ENCODE data around the gene TIGAR. TPM values are rescaled to one million over a fixed set of nuclear protein-coding genes. Genes with fewer than 3 reads are reported as not detected.

The TIGAR gene
- total RNA-seq, 5 donors from 2014 or later (not counting 1 experiment from before 2014, with no cell fraction given), result 6.7 to 11.4 (median 7.5) TPM

- Mint-ChIP-seq H3K4me3 (no peak overlapping the region), H3K9me3 (no peaks in the 10 kb centered on the region), H3K27ac (no peak overlapping the region), H3K4me1 (no peaks in the 10 kb centered on the region), H3K27me3 (peaks cover 15 to 23% of the 10 kb centered on the region in 2 donors), H3K36me3 (no peaks in the 10 kb centered on the region)
- DNase-seq, result no peak
- Histone ChIP-seq H3K27me3 (replicated peaks in 1 of 2; ENCODE audit: control insufficient read depth in 2 of 2, extremely low read depth in 1 of 2, insufficient read depth in 2 of 2, low read length in 1 of 2) (peaks cover 0 to 9% of the 10 kb centered on the region in 2 experiments), H3K4me3 (ENCODE audit: control insufficient read depth in 1 of 2, extremely low read depth in 1 of 2, low read length in 1 of 2) (no peak overlapping the region), H3K9me3 (no peaks in the 10 kb centered on the region), H3K4me1 (ENCODE audit: control insufficient read depth in 1 of 2, extremely low read depth in 1 of 2, insufficient read depth in 2 of 2, low read length in 2 of 2) (no peaks in the 10 kb centered on the region), H3K27ac (ENCODE audit: low read length) (no peak overlapping the region), H3K36me3 (ENCODE audit: control insufficient read depth in 2 of 2, extremely low read depth in 1 of 2, insufficient read depth in 1 of 2, low read length in 1 of 2) (no peaks in the 10 kb centered on the region)
- POLR2A ChIA-PET, result no interaction called here
- no peak for ATAC-seq (replicated peaks in 1 of 4)
- CTCF ChIA-PET, result interaction anchor here in 1 of 2 donors (0.5 to 1.3 kb wide), 2 partner anchors 9 to 14 kb away, joined by 3 read pairs; no protein-coding TSS in a partner anchor
- 76% methylated on average over 2 of the region's 4 CpGs for WGBS (ENCODE audit: insufficient coverage)
Measured at GRCh38 chr12:4380332-4380731, 59.3 kb downstream of the TIGAR start.

GRCh38 chr12:4383304-4383865 is 62.4 kb downstream of the TIGAR start:
- DNase-seq, result no peak
- no peak overlapping the region for H3K4me3 Mint-ChIP-seq

GRCh38 chr12:4386801-4387200 is 65.8 kb downstream of the TIGAR start:
- H3K36me3 ChIP-seq (ENCODE audit: control insufficient read depth in 2 of 2, extremely low read depth in 1 of 2, insufficient read depth in 1 of 2, low read length in 1 of 2), result no peaks in the 10 kb centered on the region
- H3K27me3 Mint-ChIP-seq, result peaks cover 0 to 7% of the 10 kb centered on the region in 2 donors
- DNase-seq (no peak), ATAC-seq (replicated peaks in 1 of 4) (no peak)
- ChIA-PET CTCF (no interaction called here), POLR2A (no interaction called here)
- peaks cover 0 to 7% of the 10 kb centered on the region in 2 experiments for H3K27me3 ChIP-seq (replicated peaks in 1 of 2; ENCODE audit: control insufficient read depth in 2 of 2, extremely low read depth in 1 of 2, insufficient read depth in 2 of 2, low read length in 1 of 2)
- H3K9me3 Mint-ChIP-seq, result no peaks in the 10 kb centered on the region
- no peak overlapping the region for H3K27ac ChIP-seq (ENCODE audit: low read length)
- no peaks in the 10 kb centered on the region for H3K4me1 ChIP-seq (ENCODE audit: control insufficient read depth in 1 of 2, extremely low read depth in 1 of 2, insufficient read depth in 2 of 2, low read length in 2 of 2)
- WGBS (ENCODE audit: insufficient coverage), result 52% methylated on average over 2 of the region's 4 CpGs
- H3K4me3 ChIP-seq (ENCODE audit: control insufficient read depth in 1 of 2, extremely low read depth in 1 of 2, low read length in 1 of 2), result no peak overlapping the region
- H3K36me3 Mint-ChIP-seq, result no peaks in the 10 kb centered on the region
- H3K27ac Mint-ChIP-seq, result no peak overlapping the region
- H3K4me1 Mint-ChIP-seq, result no peaks in the 10 kb centered on the region
- no peak overlapping the region for H3K4me3 Mint-ChIP-seq
- H3K9me3 ChIP-seq, result no peaks in the 10 kb centered on the region

More at GRCh38 chr12:4383304-4383865, 62.4 kb downstream of the TIGAR start:
- no peaks in the 10 kb centered on the region for H3K9me3 ChIP-seq
- peaks cover 0 to 9% of the 10 kb centered on the region in 2 experiments for H3K27me3 ChIP-seq (replicated peaks in 1 of 2; ENCODE audit: control insufficient read depth in 2 of 2, extremely low read depth in 1 of 2, insufficient read depth in 2 of 2, low read length in 1 of 2)
- Mint-ChIP-seq H3K27me3 (peaks cover 15 to 21% of the 10 kb centered on the region in 2 donors), H3K36me3 (no peaks in the 10 kb centered on the region), H3K4me1 (no peaks in the 10 kb centered on the region), H3K27ac (no peak overlapping the region), H3K9me3 (no peaks in the 10 kb centered on the region)
- no peak for ATAC-seq (replicated peaks in 1 of 4)
- POLR2A ChIA-PET, result no interaction called here
- H3K36me3 ChIP-seq (ENCODE audit: control insufficient read depth in 2 of 2, extremely low read depth in 1 of 2, insufficient read depth in 1 of 2, low read length in 1 of 2), result no peaks in the 10 kb centered on the region
- no peaks in the 10 kb centered on the region for H3K4me1 ChIP-seq (ENCODE audit: control insufficient read depth in 1 of 2, extremely low read depth in 1 of 2, insufficient read depth in 2 of 2, low read length in 2 of 2)
- WGBS (ENCODE audit: insufficient coverage), result 74% methylated on average over 8 of the region's 8 CpGs
- CTCF ChIA-PET, result interaction anchor here in 1 of 2 donors (0.7 kb wide), 1 partner anchor 1911 kb away, joined by 3 read pairs; no protein-coding TSS in a partner anchor
- H3K4me3 ChIP-seq (ENCODE audit: control insufficient read depth in 1 of 2, extremely low read depth in 1 of 2, low read length in 1 of 2), result no peak overlapping the region
- H3K27ac ChIP-seq (ENCODE audit: low read length), result no peak overlapping the region

GRCh38 chr12:4387607-4388006 is 66.6 kb downstream of the TIGAR start:
- Histone ChIP-seq H3K36me3 (ENCODE audit: control insufficient read depth in 2 of 2, extremely low read depth in 1 of 2, insufficient read depth in 1 of 2, low read length in 1 of 2) (no peaks in the 10 kb centered on the region), H3K4me3 (ENCODE audit: control insufficient read depth in 1 of 2, extremely low read depth in 1 of 2, low read length in 1 of 2) (no peak overlapping the region), H3K9me3 (no peaks in the 10 kb centered on the region), H3K4me1 (ENCODE audit: control insufficient read depth in 1 of 2, extremely low read depth in 1 of 2, insufficient read depth in 2 of 2, low read length in 2 of 2) (peaks cover 0 to 4% of the 10 kb centered on the region in 2 experiments), H3K27me3 (replicated peaks in 1 of 2; ENCODE audit: control insufficient read depth in 2 of 2, extremely low read depth in 1 of 2, insufficient read depth in 2 of 2, low read length in 1 of 2) (peaks cover 0 to 15% of the 10 kb centered on the region in 2 experiments), H3K27ac (ENCODE audit: low read length) (no peak overlapping the region)
- no peak for ATAC-seq (replicated peaks in 1 of 4)
- WGBS (ENCODE audit: insufficient coverage), result 83% methylated on average over 1 of the region's 5 CpGs
- DNase-seq, result no peak
- no peaks in the 10 kb centered on the region for H3K9me3 Mint-ChIP-seq
- no peaks in the 10 kb centered on the region for H3K36me3 Mint-ChIP-seq
- H3K4me3 Mint-ChIP-seq, result no peak overlapping the region
- ChIA-PET POLR2A (no interaction called here), CTCF (no interaction called here)
- no peak overlapping the region for H3K27ac Mint-ChIP-seq
- H3K27me3 Mint-ChIP-seq, result peaks cover 0 to 8% of the 10 kb centered on the region in 2 donors
- H3K4me1 Mint-ChIP-seq, result peaks cover 0 to 4% (median 3%) of the 10 kb centered on the region in 3 donors

GRCh38 chr12:4388032-4388431 is 67.0 kb downstream of the TIGAR start:
- Mint-ChIP-seq H3K4me3 (no peak overlapping the region), H3K9me3 (no peaks in the 10 kb centered on the region), H3K27me3 (peaks cover 3 to 8% of the 10 kb centered on the region in 2 donors), H3K4me1 (peaks cover 0 to 7% (median 6%) of the 10 kb centered on the region in 3 donors), H3K27ac (no peak overlapping the region), H3K36me3 (no peaks in the 10 kb centered on the region)
- ChIA-PET CTCF (interaction anchor here in 1 of 2 donors (0.5 kb wide), 1 partner anchor 230 kb away, joined by 4 read pairs; no protein-coding TSS in a partner anchor), POLR2A (no interaction called here)
- WGBS (ENCODE audit: insufficient coverage), result no CpG with 5 or more reads among the region's 1 CpG
- Histone ChIP-seq H3K9me3 (no peaks in the 10 kb centered on the region), H3K4me3 (ENCODE audit: control insufficient read depth in 1 of 2, extremely low read depth in 1 of 2, low read length in 1 of 2) (no peak overlapping the region), H3K27me3 (replicated peaks in 1 of 2; ENCODE audit: control insufficient read depth in 2 of 2, extremely low read depth in 1 of 2, insufficient read depth in 2 of 2, low read length in 1 of 2) (peaks cover 0 to 17% of the 10 kb centered on the region in 2 experiments), H3K4me1 (ENCODE audit: control insufficient read depth in 1 of 2, extremely low read depth in 1 of 2, insufficient read depth in 2 of 2, low read length in 2 of 2) (peaks cover 0 to 5% of the 10 kb centered on the region in 2 experiments), H3K36me3 (ENCODE audit: control insufficient read depth in 2 of 2, extremely low read depth in 1 of 2, insufficient read depth in 1 of 2, low read length in 1 of 2) (no peaks in the 10 kb centered on the region), H3K27ac (ENCODE audit: low read length) (no peak overlapping the region)
- no peak for ATAC-seq (replicated peaks in 1 of 4)
- DNase-seq, result no peak

- WGBS (ENCODE audit: insufficient coverage), result no CpG with 5 or more reads among the region's 2 CpGs
- CTCF ChIA-PET, result interaction anchor here in 1 of 2 donors (0.5 kb wide), 1 partner anchor 231 kb away, joined by 4 read pairs; no protein-coding TSS in a partner anchor
- H3K36me3 Mint-ChIP-seq, result no peaks in the 10 kb centered on the region
- Histone ChIP-seq H3K27me3 (replicated peaks in 1 of 2; ENCODE audit: control insufficient read depth in 2 of 2, extremely low read depth in 1 of 2, insufficient read depth in 2 of 2, low read length in 1 of 2) (peaks cover 0 to 19% of the 10 kb centered on the region in 2 experiments), H3K9me3 (no peaks in the 10 kb centered on the region), H3K4me3 (ENCODE audit: control insufficient read depth in 1 of 2, extremely low read depth in 1 of 2, low read length in 1 of 2) (no peak overlapping the region), H3K4me1 (ENCODE audit: control insufficient read depth in 1 of 2, extremely low read depth in 1 of 2, insufficient read depth in 2 of 2, low read length in 2 of 2) (peaks cover 0 to 5% of the 10 kb centered on the region in 2 experiments), H3K27ac (ENCODE audit: low read length) (no peak overlapping the region), H3K36me3 (ENCODE audit: control insufficient read depth in 2 of 2, extremely low read depth in 1 of 2, insufficient read depth in 1 of 2, low read length in 1 of 2) (no peaks in the 10 kb centered on the region)
- no peak overlapping the region for H3K4me3 Mint-ChIP-seq
- peaks cover 0 to 7% (median 6%) of the 10 kb centered on the region in 3 donors for H3K4me1 Mint-ChIP-seq
- no peaks in the 10 kb centered on the region for H3K9me3 Mint-ChIP-seq
- ATAC-seq (replicated peaks in 1 of 4), result no peak
- H3K27ac Mint-ChIP-seq, result no peak overlapping the region
- POLR2A ChIA-PET, result no interaction called here
- DNase-seq, result no peak
- peaks cover 6 to 8% of the 10 kb centered on the region in 2 donors for H3K27me3 Mint-ChIP-seq
Measured at GRCh38 chr12:4388662-4389061, 67.6 kb downstream of the TIGAR start.

Data from T-cell (primary cell).